Osteoblast (primary cell): ENCODE data around the gene EIF4A3. TPM values are rescaled to one million over a fixed set of nuclear protein-coding genes. Genes with fewer than 3 reads are reported as not detected.

ENCODE experiments used
- DNase-seq: peaks from one replicate; pipeline ENCODE4 v3.0.0; 2011; ENCODE audit warnings: low spot score, mixed read lengths; ENCODE audit not compliant: insufficient read length; ENCODE audit errors: missing footprints
- H2AFZ ChIP-seq: 2 replicates; pipeline ENCODE4 v1.6.0; 2011; ENCODE audit warnings: mild to moderate bottlenecking, low read length
- H3K27ac ChIP-seq: 2 replicates; pipeline ENCODE4 v1.5.1; 2011; ENCODE audit warnings: mild to moderate bottlenecking, low read depth, low read length, moderate library complexity
- H3K27me3 ChIP-seq: 2 replicates; pipeline ENCODE4 v1.6.0; 2012; ENCODE audit warnings: mild to moderate bottlenecking, control low read depth, inconsistent platforms, low read length, moderate library complexity; ENCODE audit not compliant: insufficient read depth
- H3K36me3 ChIP-seq: 2 replicates; pipeline ENCODE4 v1.5.1; 2011; ENCODE audit warnings: mild to moderate bottlenecking, low read length, control low read depth, moderate library complexity; ENCODE audit not compliant: insufficient read depth
- H3K4me1 ChIP-seq: 2 replicates; pipeline ENCODE4 v1.5.1; 2011; ENCODE audit warnings: mild to moderate bottlenecking, low read length, control low read depth, moderate library complexity; ENCODE audit not compliant: insufficient read depth
- H3K4me2 ChIP-seq: 2 replicates; pipeline ENCODE4 v1.6.0; 2011; ENCODE audit warnings: mild to moderate bottlenecking, low read length; ENCODE audit not compliant: insufficient read depth
- H3K4me3 ChIP-seq: fragments of 200-600 bp; sonication (generic); 3 replicates; pipeline ENCODE4 v1.5.1; 2012; ENCODE audit warnings: mild to moderate bottlenecking, low read length, inconsistent platforms; ENCODE audit not compliant: insufficient read depth
- H3K79me2 ChIP-seq: 2 replicates; pipeline ENCODE4 v1.6.0; 2012; ENCODE audit warnings: mild to moderate bottlenecking, low read length, control low read depth, inconsistent platforms; ENCODE audit not compliant: insufficient read depth
- H3K9me3 ChIP-seq: 2 replicates; pipeline ENCODE4 v1.5.1; 2011; ENCODE audit warnings: low read depth, low read length, control low read depth
- H4K20me1 ChIP-seq: 2 replicates; pipeline ENCODE4 v1.6.0; 2012; ENCODE audit warnings: mild to moderate bottlenecking, low read length, control low read depth; ENCODE audit not compliant: insufficient read depth
- CTCF ChIP-seq: IDR thresholded peaks from 2 replicates; pipeline ENCODE4 v1.5.1; 2011; ENCODE audit warnings: mild to moderate bottlenecking, low read depth, low read length, moderate library complexity; ENCODE audit errors: extremely low read depth
- total RNA-seq: library from RNA; depleted of rRNA; stranded (reverse); fragments of >200 nt; gene quantifications from 2 replicates; pipeline ENCODE4 v1.2.3, GENCODE V29; 2012

Gene EIF4A3
- total RNA-seq, result 44.5 and 46.3 TPM in 2 replicates

- Histone ChIP-seq H3K79me2 (peaks cover 57% of the 10 kb centered on the region), H3K36me3 (peaks cover 24% of the 10 kb centered on the region), H3K4me2 (peak within 1 kb of the TSS; percentile 87), H2AFZ (peak within 1 kb of the TSS; percentile 88), H3K9me3 (no peaks in the 10 kb centered on the region), H3K27me3 (no peaks in the 10 kb centered on the region), H3K27ac (peak within 1 kb of the TSS; percentile 77), H4K20me1 (peaks cover 33% of the 10 kb centered on the region), H3K4me1 (peaks cover 36% of the 10 kb centered on the region), H3K4me3 (peak within 1 kb of the TSS; percentile 97)
- TF ChIP-seq CTCF, result no peak
- peak; percentile 99 for DNase-seq
These were observed at the start of gene EIF4A3 for GRCh38 chr17:80147035-80147822. Gene EIF4A3 (minus strand): TSS chr17:80147128. CDS start chr17:80146961, 167 bp downstream.

DNA sequence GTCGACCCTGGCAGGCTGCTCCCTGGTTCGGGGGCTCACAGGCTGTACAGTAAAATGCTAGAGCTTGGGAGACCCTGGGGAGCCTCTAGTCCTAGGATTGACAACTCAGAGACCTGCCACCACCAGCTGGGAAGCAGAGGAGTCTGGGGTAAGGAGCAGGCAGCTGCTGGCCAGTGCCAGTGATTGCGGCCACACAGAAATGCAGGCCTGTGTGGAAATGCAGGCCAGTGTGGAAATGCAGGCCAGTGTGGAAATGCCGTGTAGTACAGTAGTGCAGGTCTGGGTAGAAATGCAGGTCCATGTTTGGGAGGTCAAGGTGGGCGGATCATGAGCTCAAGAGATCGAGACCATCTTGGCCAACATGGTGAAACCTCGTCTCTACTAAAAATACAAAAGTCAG is 49.7 kb upstream of the EIF4A3 start:
- DNase-seq, result no peak
- no peaks in the 10 kb centered on the region for H3K36me3 ChIP-seq
- no peak for TF ChIP-seq CTCF
- peaks cover 3% of the 10 kb centered on the region for H3K27me3 ChIP-seq
- H2AFZ ChIP-seq, result no peak overlapping the region
- no peak overlapping the region for H3K27ac ChIP-seq
- H3K4me1 ChIP-seq, result peaks cover 2% of the 10 kb centered on the region
- no peaks in the 10 kb centered on the region for H4K20me1 ChIP-seq
- H3K4me3 ChIP-seq, result no peak overlapping the region
- H3K9me3 ChIP-seq, result no peaks in the 10 kb centered on the region
- H3K79me2 ChIP-seq, result no peaks in the 10 kb centered on the region
- H3K4me2 ChIP-seq, result no peak overlapping the region

- peak; percentile 94 for DNase-seq
- Histone ChIP-seq H3K79me2 (no peaks in the 10 kb centered on the region), H2AFZ (no peak overlapping the region), H4K20me1 (no peaks in the 10 kb centered on the region), H3K27me3 (peaks cover 9% of the 10 kb centered on the region), H3K36me3 (no peaks in the 10 kb centered on the region), H3K4me3 (no peak overlapping the region), H3K4me2 (no peak overlapping the region), H3K27ac (no peak overlapping the region), H3K9me3 (no peaks in the 10 kb centered on the region), H3K4me1 (peaks cover 2% of the 10 kb centered on the region)
- TF ChIP-seq CTCF, result peak; percentile 87
These were observed 49.0 kb upstream of the EIF4A3 start for GRCh38 chr17:80195671-80196529.

- Histone ChIP-seq H4K20me1 (no peaks in the 10 kb centered on the region), H3K4me1 (peaks cover 2% of the 10 kb centered on the region), H3K9me3 (no peaks in the 10 kb centered on the region), H3K79me2 (no peaks in the 10 kb centered on the region), H3K27ac (no peak overlapping the region), H3K36me3 (no peaks in the 10 kb centered on the region), H3K4me2 (no peak overlapping the region), H3K27me3 (peaks cover 10% of the 10 kb centered on the region), H3K4me3 (no peak overlapping the region), H2AFZ (no peak overlapping the region)
- no peak for DNase-seq
- no peak for TF ChIP-seq CTCF
These were observed 48.2 kb upstream of the EIF4A3 start for GRCh38 chr17:80195141-80195540.
